GM18505 (cell line): ENCODE measurements around the gene ARHGAP10.

Source experiments
- ATAC-seq: cut with Tn5 transposase; IDR thresholded peaks from one replicate; pipeline ENCODE4 v1.9.1; 2021; ENCODE audit not compliant: unreplicated experiment
- POLR2A ChIP-seq: IDR thresholded peaks from 4 replicates; pipeline ENCODE4 v1.6.1; 2011; ENCODE audit warnings: borderline replicate concordance; ENCODE audit not compliant: insufficient read depth, insufficient read length; ENCODE audit errors: extremely low read depth

ARHGAP10 gene

GRCh38 chr4:148056879-148057278 is 325.0 kb downstream of the ARHGAP10 start:
- ATAC-seq, result peak; percentile 89
- no peak for TF ChIP-seq POLR2A

- peak; percentile 38 for ATAC-seq
Observed at GRCh38 chr4:148057516-148057915, 325.6 kb downstream of the ARHGAP10 start.

GRCh38 chr4:148057984-148058859 is 326.3 kb downstream of the ARHGAP10 start:
- TF ChIP-seq POLR2A, result no peak
- ATAC-seq, result no peak

More at GRCh38 chr4:148057516-148057915, 325.6 kb downstream of the ARHGAP10 start:
- no peak for TF ChIP-seq POLR2A

GRCh38 chr4:148059617-148060180 is 327.8 kb downstream of the ARHGAP10 start:
- TF ChIP-seq POLR2A, result no peak
- ATAC-seq, result no peak

GRCh38 chr4:148060264-148061140 is 328.6 kb downstream of the ARHGAP10 start:
- no peak for TF ChIP-seq POLR2A
- no peak for ATAC-seq

GRCh38 chr4:148061141-148061481 is 329.2 kb downstream of the ARHGAP10 start:
- no peak for ATAC-seq
- TF ChIP-seq POLR2A, result no peak

GRCh38 chr4:148061795-148062194 is 329.9 kb downstream of the ARHGAP10 start:
- no peak for ATAC-seq
- TF ChIP-seq POLR2A, result no peak

GRCh38 chr4:148062301-148062950 is 330.5 kb downstream of the ARHGAP10 start:
- no peak for TF ChIP-seq POLR2A
- no peak for ATAC-seq

GRCh38 chr4:148064451-148064850 is 332.6 kb downstream of the ARHGAP10 start:
- ATAC-seq, result no peak
- TF ChIP-seq POLR2A, result no peak

GRCh38 chr4:148065075-148065474 is 333.2 kb downstream of the ARHGAP10 start:
- no peak for ATAC-seq
- no peak for TF ChIP-seq POLR2A

- ATAC-seq, result no peak
- TF ChIP-seq POLR2A, result no peak
Observed at GRCh38 chr4:148067301-148067916, 335.5 kb downstream of the ARHGAP10 start.

- ATAC-seq, result no peak
- TF ChIP-seq POLR2A, result no peak
Observed at GRCh38 chr4:148068065-148068911, 336.4 kb downstream of the ARHGAP10 start.
